Dendritic cell treated with granulocyte-macrophage colony-stimulating factor and Interleukin-4, amounts not matched to agents 40 ng/mL and 50 ng/mL, for 4 days (primary cell): ENCODE measurements around the gene TMEM174.

Experiments
- H3K27ac Mint-ChIP-seq: one replicate; pipeline ENCODE4 v1.8.0; 2022; ENCODE audit warnings: mild to moderate bottlenecking, mixed read lengths
- H3K27me3 Mint-ChIP-seq: one replicate; pipeline ENCODE4 v1.8.0; 2022; ENCODE audit warnings: mild to moderate bottlenecking, mixed read lengths
- H3K36me3 Mint-ChIP-seq: one replicate; pipeline ENCODE4 v1.8.0; 2022; ENCODE audit warnings: low read depth, mixed read lengths
- H3K4me1 Mint-ChIP-seq: one replicate; pipeline ENCODE4 v1.8.0; 2022; ENCODE audit warnings: low read depth, mixed read lengths
- H3K4me3 Mint-ChIP-seq: one replicate; pipeline ENCODE4 v1.8.0; 2022; ENCODE audit warnings: mild to moderate bottlenecking, moderate library complexity, mixed read lengths
- H3K9me3 Mint-ChIP-seq: one replicate; pipeline ENCODE4 v1.8.0; 2022; ENCODE audit warnings: mixed read lengths
- intact Hi-C: fragments of 100-400 bp; cut with micrococcal nuclease; formaldehyde crosslinking; loops from one replicate; pipeline ENCODE4 v1.15.0; 2022

TMEM174 gene

DNA sequence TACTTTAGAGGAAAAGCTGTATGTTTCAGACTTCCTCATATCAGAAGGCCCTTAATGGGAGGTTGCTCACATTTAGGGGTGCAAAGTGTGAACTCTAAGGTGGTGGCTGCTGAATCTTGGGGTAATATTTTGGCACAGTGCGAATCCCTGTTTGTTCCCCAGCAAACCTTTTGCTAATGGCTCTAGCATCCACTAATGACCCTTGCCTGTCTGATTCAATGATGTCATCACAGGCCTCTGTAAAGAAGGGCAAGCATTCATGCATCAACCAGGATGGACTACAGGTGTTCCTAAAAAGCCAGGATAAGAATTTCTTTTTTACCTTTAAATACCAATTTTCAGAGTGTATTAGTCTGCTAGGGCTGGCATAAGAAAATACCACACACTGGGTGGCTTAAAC lies 32.2 kb upstream of the TMEM174 start:
- H3K27me3 Mint-ChIP-seq, result peaks cover 71% of the 10 kb centered on the region
- H3K27ac Mint-ChIP-seq, result no peak overlapping the region
- no peaks in the 10 kb centered on the region for H3K36me3 Mint-ChIP-seq
- no peak overlapping the region for H3K4me3 Mint-ChIP-seq
- H3K9me3 Mint-ChIP-seq, result no peaks in the 10 kb centered on the region
- H3K4me1 Mint-ChIP-seq, result no peaks in the 10 kb centered on the region
- intact Hi-C loops, result no loop called here

DNA sequence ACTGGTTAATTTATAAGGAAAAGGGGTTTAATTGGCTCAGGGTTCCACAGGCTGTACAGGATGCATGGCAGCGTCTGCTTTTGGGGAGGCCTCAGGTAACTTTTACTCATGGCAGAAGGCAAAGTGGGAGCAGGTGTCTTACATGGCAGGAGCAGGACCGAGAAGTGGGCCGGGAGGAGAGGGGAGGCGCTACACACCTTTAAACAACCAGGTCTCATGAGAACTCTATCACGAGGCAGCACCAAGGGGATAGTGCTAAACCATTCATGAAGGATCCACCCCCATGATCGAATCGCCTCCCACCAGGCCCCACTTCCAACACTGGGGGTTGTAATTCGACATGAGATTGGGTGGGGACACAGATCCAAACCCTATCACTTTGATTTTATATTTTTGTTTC lies 31.0 kb upstream of the TMEM174 start:
- peaks cover 70% of the 10 kb centered on the region for H3K27me3 Mint-ChIP-seq
- H3K4me1 Mint-ChIP-seq, result no peaks in the 10 kb centered on the region
- no peaks in the 10 kb centered on the region for H3K9me3 Mint-ChIP-seq
- intact Hi-C loops, result no loop called here
- H3K27ac Mint-ChIP-seq, result no peak overlapping the region
- H3K36me3 Mint-ChIP-seq, result no peaks in the 10 kb centered on the region
- H3K4me3 Mint-ChIP-seq, result no peak overlapping the region

DNA sequence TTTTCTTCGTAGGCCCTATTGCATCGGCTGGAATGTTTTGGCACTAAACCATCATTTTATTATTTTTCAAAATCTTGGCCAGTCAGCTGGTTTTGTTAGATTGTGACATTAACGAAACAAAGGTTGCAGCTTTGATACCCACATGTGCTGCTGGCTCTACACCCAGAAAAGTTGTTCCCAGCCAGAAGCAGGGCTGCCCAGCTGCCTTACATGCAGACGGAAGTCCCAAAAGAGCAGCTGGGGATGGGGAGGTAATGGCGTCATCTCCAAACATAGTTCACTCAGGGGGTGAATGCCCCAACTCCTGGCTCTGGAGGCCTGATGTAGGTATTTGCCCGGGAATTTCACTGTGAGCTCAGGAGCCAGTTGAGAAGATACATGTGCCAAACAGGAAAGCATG lies 29.3 kb upstream of the TMEM174 start:
- Mint-ChIP-seq H3K9me3 (no peaks in the 10 kb centered on the region), H3K27me3 (peaks cover 72% of the 10 kb centered on the region), H3K4me3 (no peak overlapping the region), H3K4me1 (no peaks in the 10 kb centered on the region), H3K36me3 (no peaks in the 10 kb centered on the region), H3K27ac (no peak overlapping the region)
- intact Hi-C loops, result no loop called here

DNA sequence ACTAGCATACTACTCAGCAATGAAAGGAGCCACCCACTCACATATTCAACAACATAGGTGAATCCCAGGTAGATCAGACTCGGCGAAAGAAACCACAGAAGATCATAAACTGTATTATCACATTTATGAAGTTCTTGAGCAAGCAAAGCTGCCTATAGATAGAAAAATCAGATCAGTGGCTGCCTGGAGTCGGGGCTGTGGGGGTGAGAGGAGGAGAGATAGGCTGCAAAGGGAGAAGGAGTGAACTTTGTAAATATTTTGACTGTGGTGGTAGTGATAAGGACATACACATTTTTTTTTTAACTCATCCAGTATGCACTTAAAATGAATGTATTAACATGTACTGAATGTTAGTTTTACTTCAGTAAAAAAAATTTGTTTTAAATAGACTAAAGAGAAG lies 23.5 kb upstream of the TMEM174 start:
- Mint-ChIP-seq H3K9me3 (no peaks in the 10 kb centered on the region), H3K4me3 (no peak overlapping the region)

DNA sequence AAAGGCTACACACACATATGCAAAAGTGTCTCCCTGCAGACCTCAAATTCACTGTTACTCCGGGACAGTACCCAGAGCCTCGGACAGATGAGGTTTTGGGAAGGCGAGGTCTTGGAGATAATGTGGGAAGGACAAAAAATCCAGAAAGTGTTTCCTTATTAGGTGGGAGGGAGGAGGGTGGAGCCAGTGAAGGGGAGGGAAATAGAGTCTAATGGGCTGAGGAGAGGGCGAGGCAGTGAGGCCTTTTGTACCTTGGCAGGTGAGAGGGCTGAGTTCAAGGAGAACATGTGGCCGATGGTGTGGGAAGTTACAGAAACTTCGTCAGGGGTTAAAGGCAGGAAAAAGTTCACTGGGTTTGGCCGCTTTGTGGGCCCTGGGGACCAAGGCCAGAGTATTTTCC lies 22.1 kb upstream of the TMEM174 start:
- Mint-ChIP-seq H3K9me3 (no peaks in the 10 kb centered on the region), H3K4me1 (peaks cover 7% of the 10 kb centered on the region), H3K27ac (no peak overlapping the region), H3K4me3 (no peak overlapping the region), H3K27me3 (peaks cover 87% of the 10 kb centered on the region), H3K36me3 (no peaks in the 10 kb centered on the region)
- intact Hi-C loops, result no loop called here

More for the DNA sequence above, 23.5 kb upstream of the TMEM174 start:
- H3K27ac Mint-ChIP-seq, result no peak overlapping the region
- H3K27me3 Mint-ChIP-seq, result peaks cover 85% of the 10 kb centered on the region
- H3K4me1 Mint-ChIP-seq, result peaks cover 7% of the 10 kb centered on the region
- no peaks in the 10 kb centered on the region for H3K36me3 Mint-ChIP-seq
- intact Hi-C loops, result no loop called here

DNA sequence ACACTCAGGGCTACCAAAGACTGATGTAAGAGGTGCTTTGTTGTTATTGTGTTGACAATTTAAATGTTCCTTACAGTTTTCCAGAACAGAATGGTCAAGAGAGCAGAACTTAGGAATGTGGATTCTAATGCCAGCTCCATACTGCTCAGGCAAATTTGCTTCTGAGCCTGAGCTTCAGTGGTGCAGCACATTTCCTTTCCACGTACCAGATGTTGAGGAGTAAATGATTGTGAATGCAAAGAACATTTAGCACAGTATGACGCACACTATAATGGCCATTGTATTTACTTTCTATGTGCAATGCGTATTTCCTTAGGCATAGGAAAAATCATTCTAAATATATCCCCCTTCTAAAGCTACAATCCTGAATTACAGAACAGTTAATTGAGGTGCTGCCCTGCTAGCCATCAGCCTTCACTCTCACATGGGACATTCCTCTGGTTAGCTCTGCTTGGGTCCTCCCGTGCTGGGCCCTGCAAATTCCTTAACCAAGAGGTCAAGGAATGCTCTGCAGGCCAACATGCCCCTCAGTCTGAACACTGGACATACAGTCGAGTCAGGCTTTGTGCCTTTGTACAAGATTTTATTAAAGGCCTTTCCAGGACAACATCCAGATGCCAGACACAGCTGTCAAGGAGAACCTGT lies 21.1 kb upstream of the TMEM174 start:
- H3K27me3 Mint-ChIP-seq, result peaks cover 85% of the 10 kb centered on the region
- no peaks in the 10 kb centered on the region for H3K9me3 Mint-ChIP-seq
- no peak overlapping the region for H3K27ac Mint-ChIP-seq
- no peaks in the 10 kb centered on the region for H3K36me3 Mint-ChIP-seq
- intact Hi-C loops, result no loop called here
- H3K4me1 Mint-ChIP-seq, result peaks cover 7% of the 10 kb centered on the region
- no peak overlapping the region for H3K4me3 Mint-ChIP-seq

DNA sequence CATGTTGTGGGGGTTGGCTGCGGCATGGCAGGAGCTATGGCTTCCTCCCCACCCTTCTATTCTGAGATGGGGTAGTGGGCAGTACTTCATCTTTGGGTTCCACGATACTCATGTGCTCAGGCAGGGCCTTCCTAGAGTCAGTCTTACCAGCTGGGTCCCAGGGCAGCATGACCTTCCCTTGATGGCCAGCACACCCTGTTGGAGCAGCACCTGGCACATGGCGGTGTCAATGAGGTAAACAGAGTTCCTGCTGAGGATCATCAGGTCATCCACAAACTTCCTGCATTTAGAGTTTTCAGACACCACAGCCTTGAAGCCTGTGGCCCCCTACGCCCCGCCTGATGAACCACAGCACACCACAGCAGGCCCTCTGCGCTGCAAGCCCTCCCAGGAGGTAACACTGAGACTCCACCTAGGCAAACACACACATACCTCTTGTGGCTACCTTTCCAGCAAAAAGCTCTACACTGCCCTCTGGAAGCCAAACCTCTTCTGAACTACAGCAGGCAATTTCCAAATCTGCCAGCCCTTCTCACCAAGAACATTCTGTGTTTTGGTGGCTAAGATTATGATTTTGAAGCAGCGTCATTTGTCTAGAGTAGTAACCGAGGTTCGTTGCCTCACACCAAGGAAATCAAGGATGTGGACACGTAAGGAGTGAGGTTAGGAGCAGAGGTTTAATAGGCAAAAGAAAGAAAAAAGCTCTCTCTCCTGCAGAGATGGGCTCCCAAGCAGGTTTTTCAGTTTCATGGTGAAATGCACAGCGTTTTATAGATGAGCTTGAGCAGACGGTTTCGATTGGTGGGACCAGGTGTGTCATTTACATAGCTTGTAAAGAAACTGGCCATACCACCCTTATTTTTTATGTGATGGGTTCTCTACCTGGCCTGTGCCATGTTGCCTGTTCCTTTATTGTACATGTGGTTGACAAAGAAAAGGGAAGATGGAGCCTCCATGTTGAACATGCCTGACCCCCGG lies 20.3 kb upstream of the TMEM174 start:
- Mint-ChIP-seq H3K27me3 (peaks cover 86% of the 10 kb centered on the region), H3K4me1 (peaks cover 7% of the 10 kb centered on the region), H3K36me3 (no peaks in the 10 kb centered on the region), H3K9me3 (no peaks in the 10 kb centered on the region), H3K27ac (no peak overlapping the region), H3K4me3 (no peak overlapping the region)
- intact Hi-C loops, result no loop called here

DNA sequence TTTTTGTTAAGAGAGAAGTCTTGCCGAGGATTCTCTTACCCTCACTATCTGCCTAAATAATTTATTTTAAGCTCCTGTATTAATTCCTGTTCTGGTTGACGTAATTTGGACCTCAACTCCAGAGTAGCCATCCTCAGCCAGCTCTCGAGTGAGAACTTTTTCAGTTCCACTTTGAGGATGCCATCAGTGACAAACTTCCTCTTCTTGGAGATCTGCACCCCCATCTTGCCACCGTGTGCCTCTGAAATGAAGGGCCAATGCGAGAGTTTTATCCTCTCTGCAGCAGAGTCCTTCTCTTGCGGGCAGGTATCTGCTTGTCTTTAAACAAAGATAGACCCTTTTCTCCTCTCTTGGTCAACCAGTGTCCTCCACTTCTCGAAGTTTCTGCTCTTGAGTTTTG lies 19.5 kb upstream of the TMEM174 start:
- no peak overlapping the region for H3K4me3 Mint-ChIP-seq
- no peaks in the 10 kb centered on the region for H3K9me3 Mint-ChIP-seq
- H3K27ac Mint-ChIP-seq, result no peak overlapping the region
- peaks cover 7% of the 10 kb centered on the region for H3K4me1 Mint-ChIP-seq
- H3K27me3 Mint-ChIP-seq, result peaks cover 89% of the 10 kb centered on the region
- intact Hi-C loops, result no loop called here
- H3K36me3 Mint-ChIP-seq, result no peaks in the 10 kb centered on the region

DNA sequence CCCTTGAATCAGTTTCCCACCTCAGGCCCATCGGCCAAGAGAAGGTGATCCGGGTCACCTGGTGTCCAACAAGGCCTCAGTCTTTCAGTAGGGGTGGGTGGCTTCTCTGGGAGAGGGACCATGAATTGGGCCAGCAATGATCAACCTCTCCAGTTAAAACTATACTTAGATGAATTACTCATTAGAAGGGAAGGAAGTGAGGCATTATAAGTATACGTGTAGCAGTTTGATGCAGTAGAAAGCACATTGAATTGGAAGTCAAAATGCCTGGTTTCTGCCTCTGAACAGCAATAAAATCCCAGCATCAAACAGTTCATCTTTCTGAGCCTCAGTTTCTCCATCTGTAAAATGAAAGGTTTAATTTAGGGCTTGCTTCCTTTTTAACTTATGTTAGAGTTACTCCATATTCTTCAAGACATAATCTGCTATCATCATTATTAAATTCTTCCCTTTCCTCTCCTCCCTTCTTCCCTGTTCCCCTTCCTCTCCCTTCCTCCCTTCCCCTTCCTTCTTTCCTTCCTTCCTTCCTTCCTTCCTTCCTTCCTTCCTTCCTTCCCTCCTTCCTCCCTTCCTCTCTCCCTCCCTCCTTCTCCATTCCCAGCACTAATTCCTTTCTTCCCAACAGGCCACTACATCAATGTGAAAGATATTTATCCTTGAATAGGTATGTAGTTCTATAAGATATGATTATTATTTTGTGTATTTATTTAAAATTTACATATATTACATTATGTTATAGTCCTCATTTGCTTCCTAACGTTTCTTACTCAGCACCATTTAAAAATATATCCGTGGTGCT lies 18.6 kb upstream of the TMEM174 start:
- no peak overlapping the region for H3K4me3 Mint-ChIP-seq
- peaks cover 7% of the 10 kb centered on the region for H3K4me1 Mint-ChIP-seq
- intact Hi-C loops, result no loop called here
- peaks cover 90% of the 10 kb centered on the region for H3K27me3 Mint-ChIP-seq
- H3K36me3 Mint-ChIP-seq, result no peaks in the 10 kb centered on the region
- no peaks in the 10 kb centered on the region for H3K9me3 Mint-ChIP-seq
- no peak overlapping the region for H3K27ac Mint-ChIP-seq

DNA sequence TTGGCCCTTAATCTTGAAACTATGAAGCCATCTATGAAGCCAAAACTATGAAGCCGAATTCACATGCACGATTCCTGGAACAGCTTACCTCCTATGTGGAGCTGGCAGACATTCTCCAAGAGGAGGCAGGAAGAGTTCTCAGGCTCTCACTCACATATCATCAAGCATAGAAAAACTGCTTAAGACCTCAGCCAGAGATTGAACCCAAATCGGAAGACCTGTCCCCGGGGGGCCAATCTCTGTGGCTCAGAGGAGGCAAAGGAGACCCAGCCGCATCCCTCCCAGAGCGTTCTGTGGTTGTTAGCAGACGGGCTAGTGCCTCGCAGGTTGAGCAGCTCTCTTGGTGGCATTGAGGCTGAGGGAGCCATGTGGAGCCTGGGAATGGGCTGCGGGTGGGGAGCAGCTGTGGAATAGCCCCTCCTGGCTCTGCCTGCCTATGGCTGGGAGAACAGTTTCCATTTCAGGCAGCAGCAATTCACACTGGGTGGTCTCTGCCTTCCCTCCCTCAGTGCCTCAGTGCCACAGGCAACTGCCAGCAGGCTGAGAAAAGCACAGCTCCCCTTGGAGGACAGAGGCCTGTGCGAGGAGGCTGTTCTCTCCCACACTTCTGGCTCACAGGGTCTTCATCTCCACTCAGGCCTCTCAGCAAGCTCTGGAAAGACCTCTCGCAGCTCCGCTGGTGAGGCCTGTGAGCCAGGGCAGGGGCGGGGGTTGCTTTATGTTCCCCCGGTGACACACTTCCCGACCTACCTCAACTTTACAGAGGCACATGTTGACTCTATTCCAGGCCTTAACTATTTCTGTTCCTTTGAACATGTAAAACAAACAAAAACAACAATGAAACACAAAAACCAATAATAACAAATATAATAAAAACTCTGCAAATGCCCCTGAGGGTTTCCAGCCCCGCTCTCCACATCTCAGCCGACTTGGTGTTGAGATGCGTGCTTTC lies 17.4 kb upstream of the TMEM174 start:
- peaks cover 16% of the 10 kb centered on the region for H3K4me1 Mint-ChIP-seq
- no peak overlapping the region for H3K4me3 Mint-ChIP-seq
- H3K9me3 Mint-ChIP-seq, result no peaks in the 10 kb centered on the region
- H3K27ac Mint-ChIP-seq, result no peak overlapping the region
- no peaks in the 10 kb centered on the region for H3K36me3 Mint-ChIP-seq
- H3K27me3 Mint-ChIP-seq, result peaks cover 93% of the 10 kb centered on the region
- intact Hi-C loops, result no loop called here

DNA sequence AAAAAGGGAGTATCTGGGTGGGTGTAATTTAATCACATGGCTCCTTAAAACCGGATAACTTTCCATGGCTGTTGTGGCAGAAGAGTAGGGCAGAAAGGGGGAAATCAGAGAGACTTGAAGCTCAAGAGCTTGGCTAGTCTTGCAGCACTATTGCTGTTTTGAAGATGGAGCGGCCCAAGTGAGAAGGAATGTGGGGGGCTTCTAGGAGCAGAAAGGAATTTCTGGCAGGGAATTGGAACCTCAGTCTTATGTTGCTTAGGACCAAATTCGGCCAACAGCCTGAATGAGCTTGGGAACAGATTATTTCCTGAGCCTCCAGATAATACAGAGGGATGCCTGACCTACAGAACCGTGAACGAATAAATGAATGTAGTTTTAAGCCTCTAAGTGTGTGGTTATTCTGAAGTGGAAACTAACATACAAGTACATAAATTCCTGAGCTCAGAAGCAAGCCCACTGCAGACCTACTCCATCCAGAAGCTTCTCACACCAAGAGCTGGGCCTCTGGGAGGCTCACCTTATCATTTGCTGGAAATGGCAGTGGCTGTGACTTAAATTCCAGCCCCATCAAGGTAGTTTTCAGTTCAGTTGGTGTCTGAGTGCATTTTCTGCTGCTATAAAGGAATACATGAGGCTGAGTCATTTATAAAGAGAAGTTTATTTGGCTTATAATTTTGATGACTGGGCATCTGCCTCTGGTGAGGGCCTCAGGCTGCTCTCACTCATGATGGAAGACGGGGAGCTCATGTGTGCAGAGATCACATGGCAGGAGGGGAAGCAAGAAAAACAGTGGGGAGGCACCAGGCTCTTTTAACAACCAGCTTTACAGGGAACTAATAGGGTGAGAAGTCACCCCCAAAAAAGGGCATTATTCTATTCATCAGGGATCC lies 15.3 kb upstream of the TMEM174 start:
- H3K4me3 Mint-ChIP-seq, result no peak overlapping the region
- peaks cover 90% of the 10 kb centered on the region for H3K27me3 Mint-ChIP-seq
- peaks cover 16% of the 10 kb centered on the region for H3K4me1 Mint-ChIP-seq
- no peaks in the 10 kb centered on the region for H3K9me3 Mint-ChIP-seq
- H3K36me3 Mint-ChIP-seq, result no peaks in the 10 kb centered on the region
- no peak overlapping the region for H3K27ac Mint-ChIP-seq
- intact Hi-C loops, result no loop called here

DNA sequence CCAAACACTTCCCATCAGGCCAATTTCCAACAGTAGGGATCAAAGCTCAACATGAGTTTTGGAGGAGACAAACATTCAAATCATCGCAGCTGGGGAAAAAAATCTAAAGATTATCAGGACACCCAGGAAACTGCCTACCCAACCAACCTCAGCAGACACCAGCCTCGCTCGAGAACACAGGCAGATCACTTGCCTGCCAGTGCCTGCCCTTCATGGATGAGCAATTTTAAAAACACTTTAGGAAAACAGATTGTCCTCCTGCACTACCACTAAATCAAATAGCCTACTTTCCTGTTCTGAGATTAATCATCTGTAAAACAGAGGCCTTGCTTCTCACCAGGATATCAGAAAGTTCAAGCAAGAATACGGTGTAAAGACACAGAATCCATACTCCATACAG lies 14.7 kb upstream of the TMEM174 start:
- intact Hi-C loops, result no loop called here
- H3K4me3 Mint-ChIP-seq, result no peak overlapping the region
- H3K4me1 Mint-ChIP-seq, result peaks cover 16% of the 10 kb centered on the region
- no peak overlapping the region for H3K27ac Mint-ChIP-seq
- H3K27me3 Mint-ChIP-seq, result peaks cover 91% of the 10 kb centered on the region
- H3K9me3 Mint-ChIP-seq, result no peaks in the 10 kb centered on the region
- H3K36me3 Mint-ChIP-seq, result no peaks in the 10 kb centered on the region
